Hepatocyte (in vitro differentiated cells): ENCODE measurements around the gene OPRM1. TPM values are rescaled to one million over a fixed set of nuclear protein-coding genes. Genes with fewer than 3 reads are reported as not detected.

Experiments
- DNase-seq: peaks from one replicate; pipeline ENCODE4 v3.0.0-alpha.2; 2016; ENCODE audit warnings: low spot score
- H2AFZ ChIP-seq: fragments of 200-600 bp; sonication (generic); 2 replicates; pipeline ENCODE4 v1.6.0; 2016; ENCODE audit warnings: antibody characterized with exemption, mild to moderate bottlenecking
- H3K27ac ChIP-seq: fragments of 200-600 bp; sonication (generic); 2 replicates; pipeline ENCODE4 v1.5.1; 2016; ENCODE audit warnings: mild to moderate bottlenecking
- H3K27me3 ChIP-seq: fragments of 200-600 bp; sonication (generic); 2 replicates; pipeline ENCODE4 v1.6.1; 2016
- H3K36me3 ChIP-seq: fragments of 200-600 bp; sonication (generic); replicated peaks from 2 replicates; pipeline ENCODE4 v1.5.1; 2016; ENCODE audit warnings: low read depth; ENCODE audit not compliant: insufficient read depth
- H3K4me1 ChIP-seq: fragments of 200-600 bp; sonication (generic); 2 replicates; pipeline ENCODE4 v1.5.1; 2016; ENCODE audit warnings: mild to moderate bottlenecking, moderate library complexity; ENCODE audit not compliant: insufficient read depth
- H3K4me2 ChIP-seq: fragments of 200-600 bp; sonication (generic); 2 replicates; pipeline ENCODE4 v1.6.0; 2016
- H3K4me3 ChIP-seq: fragments of 200-600 bp; sonication (generic); 2 replicates; pipeline ENCODE4 v1.5.1; 2016; ENCODE audit warnings: mild to moderate bottlenecking
- H3K79me2 ChIP-seq: fragments of 200-600 bp; sonication (generic); 2 replicates; pipeline ENCODE4 v1.6.0; 2017; ENCODE audit warnings: mild to moderate bottlenecking
- H3K9me2 ChIP-seq: fragments of 200-600 bp; sonication (generic); replicated peaks from 2 replicates; pipeline ENCODE4 v1.6.0; 2017; ENCODE audit warnings: mild to moderate bottlenecking; ENCODE audit not compliant: insufficient read depth
- H3K9me3 ChIP-seq: fragments of 200-600 bp; sonication (generic); 2 replicates; pipeline ENCODE4 v1.5.1; 2016; ENCODE audit warnings: low read depth, mild to moderate bottlenecking
- H4K20me1 ChIP-seq: fragments of 200-600 bp; sonication (generic); 2 replicates; pipeline ENCODE4 v1.6.0; 2016; ENCODE audit warnings: mild to moderate bottlenecking; ENCODE audit not compliant: insufficient read depth, poor library complexity, severe bottlenecking
- CTCF ChIP-seq: fragments of 200-600 bp; sonication (generic); IDR thresholded peaks from 2 replicates; pipeline ENCODE4 v1.5.1; 2016; ENCODE audit warnings: antibody characterized with exemption, mild to moderate bottlenecking; ENCODE audit not compliant: poor library complexity
- EZH2 ChIP-seq: fragments of 200-600 bp; sonication (generic); IDR thresholded peaks from 2 replicates; pipeline ENCODE4 v1.6.1; 2016; ENCODE audit warnings: antibody characterized with exemption, mild to moderate bottlenecking, borderline replicate concordance
- EZH2phosphoT487 ChIP-seq: fragments of 200-600 bp; sonication (generic); IDR thresholded peaks from one replicate; pipeline ENCODE4 v1.6.1; 2018; ENCODE audit warnings: antibody characterized with exemption, mild to moderate bottlenecking, low read depth, moderate library complexity; ENCODE audit not compliant: unreplicated experiment, severe bottlenecking
- WGBS: methylation state at CpG from one replicate; pipeline ENCODE4 v1.1.6; 2016; ENCODE audit warnings: low lambda C conversion rate; ENCODE audit errors: missing lambda C conversion rate; 5-methylcytosine and 5-hydroxymethylcytosine counted together
- polyA plus RNA-seq: library from polyadenylated mRNA; unstranded; fragments of >200 nt; fragmentation: Nextera tagmentation; extraction: Ambion mirVana; gene quantifications from 2 replicates; pipeline ENCODE4 v1.2.1, GENCODE V29; 2016
- total RNA-seq: library from RNA; depleted of rRNA; stranded (reverse); fragments of >200 nt; gene quantifications from 2 replicates; pipeline ENCODE4 v1.2.3, GENCODE V29; 2014

The OPRM1 gene
- total and polyA plus RNA-seq, 2 experiments from 2014 or later: not detected

GRCh38 chr6:153997221-153997620 lies 41.8 kb upstream of the OPRM1 start:
- Histone ChIP-seq H3K4me2 (no peak overlapping the region), H3K4me3 (no peak overlapping the region), H3K4me1 (no peaks in the 10 kb centered on the region), H3K79me2 (no peaks in the 10 kb centered on the region), H3K27me3 (no peaks in the 10 kb centered on the region), H3K9me2 (no peaks in the 10 kb centered on the region), H3K9me3 (no peaks in the 10 kb centered on the region), H3K36me3 (no peaks in the 10 kb centered on the region), H3K27ac (no peak overlapping the region), H4K20me1 (no peaks in the 10 kb centered on the region), H2AFZ (no peak overlapping the region)
- 80% methylated on average over 3 of the region's 3 CpGs for WGBS
- DNase-seq: no peak
- TF ChIP-seq CTCF (no peak), EZH2 (no peak), EZH2phosphoT487 (no peak)

GRCh38 chr6:154001494-154002285 lies 37.4 kb upstream of the OPRM1 start:
- Histone ChIP-seq H3K9me2 (no peaks in the 10 kb centered on the region), H3K4me1 (no peaks in the 10 kb centered on the region), H3K4me3 (no peak overlapping the region), H3K4me2 (no peak overlapping the region), H2AFZ (no peak overlapping the region), H4K20me1 (no peaks in the 10 kb centered on the region), H3K27me3 (no peaks in the 10 kb centered on the region), H3K36me3 (no peaks in the 10 kb centered on the region), H3K27ac (no peak overlapping the region), H3K79me2 (no peaks in the 10 kb centered on the region), H3K9me3 (no peaks in the 10 kb centered on the region)
- WGBS: 89% methylated on average over 10 of the region's 10 CpGs
- no peak for DNase-seq
- no peak for TF ChIP-seq EZH2
- TF ChIP-seq CTCF: no peak
- TF ChIP-seq EZH2phosphoT487: no peak

GRCh38 chr6:154002894-154003293 lies 36.1 kb upstream of the OPRM1 start:
- H2AFZ ChIP-seq: no peak overlapping the region
- no peak for DNase-seq
- H3K27me3 ChIP-seq: no peaks in the 10 kb centered on the region
- no peaks in the 10 kb centered on the region for H3K9me2 ChIP-seq
- no peaks in the 10 kb centered on the region for H3K79me2 ChIP-seq
- no peak overlapping the region for H3K4me2 ChIP-seq
- 93% methylated on average over 5 of the region's 5 CpGs for WGBS
- H3K9me3 ChIP-seq: no peaks in the 10 kb centered on the region
- no peaks in the 10 kb centered on the region for H3K4me1 ChIP-seq
- no peaks in the 10 kb centered on the region for H3K36me3 ChIP-seq
- TF ChIP-seq EZH2phosphoT487 (no peak), CTCF (no peak), EZH2 (no peak)
- H3K27ac ChIP-seq: no peak overlapping the region
- no peak overlapping the region for H3K4me3 ChIP-seq
- H4K20me1 ChIP-seq: no peaks in the 10 kb centered on the region

GRCh38 chr6:154010371-154010770 lies 28.7 kb upstream of the OPRM1 start:
- no peak for TF ChIP-seq EZH2
- TF ChIP-seq EZH2phosphoT487: no peak
- no peak for TF ChIP-seq CTCF
- Histone ChIP-seq H3K27ac (no peak overlapping the region), H3K4me3 (no peak overlapping the region), H4K20me1 (no peaks in the 10 kb centered on the region), H3K9me3 (no peaks in the 10 kb centered on the region), H3K79me2 (no peaks in the 10 kb centered on the region), H3K27me3 (no peaks in the 10 kb centered on the region), H3K4me1 (no peaks in the 10 kb centered on the region), H3K9me2 (no peaks in the 10 kb centered on the region), H2AFZ (no peak overlapping the region), H3K36me3 (no peaks in the 10 kb centered on the region), H3K4me2 (no peak overlapping the region)
- DNase-seq: no peak
- WGBS: 91% methylated on average over 1 of the region's 1 CpG
